GM12892 (cell line): ENCODE data around the gene SNRPF. TPM values are rescaled to one million over a fixed set of nuclear protein-coding genes. Genes with fewer than 3 reads are reported as not detected.
"Not testable (repeated sequence)": the region's sequence is repeated elsewhere in the genome, so short reads cannot be mapped to it uniquely, and the experiment has no call there.

Source experiments
- DNase-seq: peaks from one replicate; pipeline ENCODE4 v3.0.0; 2011; ENCODE audit not compliant: insufficient read length
- FAIRE-seq: peaks from 2 replicates; lab custom pipeline; 2011; peaks lifted over from hg19 to GRCh38; lab: Jason Lieb, UNC
- POLR2A ChIP-seq: IDR thresholded peaks from 2 replicates; pipeline ENCODE4 v1.6.1; 2011; ENCODE audit warnings: low read depth, low read length, control low read depth
- POLR2AphosphoS5 ChIP-seq: IDR thresholded peaks from 2 replicates; pipeline ENCODE4 v1.6.1; 2011; ENCODE audit warnings: low read depth, low read length, control low read depth
- TAF1 ChIP-seq: IDR thresholded peaks from 2 replicates; pipeline ENCODE4 v1.6.1; 2011; ENCODE audit warnings: low read depth, mild to moderate bottlenecking, control low read depth, low read length, borderline replicate concordance
- polyA plus RNA-seq: library from polyadenylated mRNA; unstranded; fragments of >200 nt; gene quantifications from one replicate; pipeline ENCODE4 v1.2.1, GENCODE V29; 2012; ENCODE audit warnings: missing spikeins, inconsistent platforms; ENCODE audit not compliant: missing spikeins

SNRPF gene
- polyA plus RNA-seq, result 71.7 TPM

GRCh38 chr12:95858451-95859343 is at the start of gene SNRPF:
Gene SNRPF, plus strand, starts transcription at chr12:95858952. Its CDS starts 122 bp downstream, at chr12:95859074.
- DNase-seq (peak; percentile 87), FAIRE-seq (peak; percentile 99)
- TF ChIP-seq TAF1, result peak; percentile 55; the same call in 1 of the 2 replicates
- TF ChIP-seq POLR2A, result peak; percentile 78; the same call in 1 of the 2 replicates
- peak; percentile 67; the same call in 1 of the 2 replicates for TF ChIP-seq POLR2AphosphoS5

DNA sequence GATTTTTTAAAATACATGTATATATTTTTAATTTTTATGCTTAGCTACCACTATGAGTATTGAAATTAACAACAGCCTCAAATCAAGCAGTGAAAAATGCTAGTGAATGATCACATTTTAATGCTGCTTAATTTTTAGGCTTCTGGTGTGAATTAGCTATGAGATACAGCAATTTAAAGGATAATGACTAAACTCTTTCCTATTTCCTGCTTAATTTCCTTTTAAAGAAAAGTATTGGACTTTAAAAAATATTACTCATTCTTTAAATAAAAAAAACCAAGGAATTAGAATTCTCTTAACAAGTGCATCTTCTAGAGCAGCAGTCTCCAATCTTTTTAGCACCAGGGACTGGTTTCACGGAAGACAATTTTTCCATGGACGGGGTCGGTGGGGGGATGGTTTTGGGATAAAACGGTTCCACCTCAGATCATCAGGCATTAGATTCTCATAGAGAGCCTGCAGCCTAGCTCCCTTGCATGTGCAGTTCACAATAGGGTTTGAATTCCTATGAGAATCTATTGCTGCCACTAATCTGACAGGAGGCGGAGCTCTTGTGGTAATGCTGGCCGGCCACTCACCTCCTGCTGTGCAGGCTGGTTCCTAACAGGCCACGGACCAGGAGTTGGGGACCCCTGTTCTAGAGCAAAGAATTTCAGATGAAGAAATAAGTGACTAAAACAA is 49.6 kb upstream of the SNRPF start:
- no peak for FAIRE-seq
- DNase-seq, result no peak
- TF ChIP-seq POLR2AphosphoS5 (no peak), TAF1 (no peak), POLR2A (no peak)

DNA sequence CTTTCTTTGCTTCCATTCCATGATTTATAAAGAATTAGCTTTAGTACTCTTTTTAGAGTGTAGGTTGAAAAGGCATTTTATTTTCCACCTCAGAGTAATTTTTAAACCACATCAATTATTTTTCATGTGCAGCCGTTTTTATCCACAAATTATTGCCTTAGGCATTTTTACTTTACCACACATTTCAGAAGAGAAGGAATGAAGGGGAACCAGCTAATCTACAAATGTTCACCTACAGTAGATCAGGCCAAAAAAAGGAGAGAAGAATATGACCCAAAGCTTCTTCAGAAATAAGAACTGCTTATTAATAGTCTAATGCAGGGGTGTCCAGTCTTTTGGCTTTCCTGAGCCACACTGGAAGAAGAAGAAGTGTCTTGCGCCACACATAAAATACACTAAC is 48.3 kb upstream of the SNRPF start:
- no peak for DNase-seq
- TF ChIP-seq TAF1 (no peak), POLR2A (no peak), POLR2AphosphoS5 (no peak)
- FAIRE-seq, result no peak

DNA sequence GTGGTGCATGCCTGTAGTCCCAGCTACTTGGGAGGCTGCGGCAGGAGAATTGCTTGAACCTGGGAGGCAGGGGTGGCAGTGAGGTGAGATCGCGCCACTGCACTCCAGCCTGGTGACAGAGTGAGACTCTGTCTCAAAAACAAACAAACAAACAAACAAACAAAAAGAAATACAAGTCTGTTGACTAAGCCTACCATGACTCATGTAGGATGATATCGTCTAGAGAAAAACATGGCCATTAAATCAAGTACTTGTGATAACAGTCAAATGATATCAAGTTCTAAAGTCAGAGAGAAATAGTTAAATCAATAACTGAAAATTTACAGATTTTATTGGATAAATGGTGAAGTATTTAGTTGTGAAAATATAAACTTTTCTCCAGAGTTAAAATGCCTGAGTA is 46.6 kb upstream of the SNRPF start:
- FAIRE-seq, DNase-seq: not testable (repeated sequence)

GRCh38 chr12:95815632-95816212 is 43.0 kb upstream of the SNRPF start:
- DNase-seq, result no peak
- peak; percentile 76 for FAIRE-seq
- TF ChIP-seq POLR2AphosphoS5 (no peak), POLR2A (no peak), TAF1 (no peak)

- no peak for FAIRE-seq
- no peak for DNase-seq
- TF ChIP-seq POLR2AphosphoS5, result no peak
- TF ChIP-seq TAF1, result no peak
- no peak for TF ChIP-seq POLR2A
These were observed 38.6 kb upstream of the SNRPF start for GRCh38 chr12:95820096-95820703.

DNA sequence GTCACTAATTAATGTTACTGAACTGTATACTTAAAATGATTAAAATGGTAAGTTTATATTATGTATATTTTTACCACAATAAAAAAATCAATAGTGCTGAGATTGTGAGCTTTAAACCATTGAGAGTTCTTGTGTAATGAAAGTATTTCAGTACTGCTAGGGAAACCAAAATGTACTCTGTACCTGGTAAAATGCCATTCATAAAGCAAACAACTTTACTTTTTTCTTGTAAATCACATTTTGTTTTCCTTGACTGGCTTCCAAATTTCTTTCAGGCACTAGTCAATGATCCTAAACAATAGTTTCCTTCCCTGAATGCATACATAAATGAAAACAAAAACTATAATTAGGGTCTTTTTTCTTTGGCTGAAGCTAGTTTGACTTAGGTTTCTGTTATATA is 29.4 kb upstream of the SNRPF start:
- TF ChIP-seq TAF1 (no peak), POLR2A (no peak), POLR2AphosphoS5 (no peak)
- DNase-seq (no peak), FAIRE-seq (no peak)

- DNase-seq (no peak), FAIRE-seq (no peak)
These were observed 28.2 kb upstream of the SNRPF start for GRCh38 chr12:95830335-95831089.

GRCh38 chr12:95834572-95834971 is 24.2 kb upstream of the SNRPF start:
- no peak for TF ChIP-seq TAF1
- no peak for TF ChIP-seq POLR2AphosphoS5
- TF ChIP-seq POLR2A, result no peak
- no peak for DNase-seq
- no peak for FAIRE-seq

More at GRCh38 chr12:95830335-95831089, 28.2 kb upstream of the SNRPF start:
- TF ChIP-seq POLR2AphosphoS5 (no peak), POLR2A (no peak)

DNA sequence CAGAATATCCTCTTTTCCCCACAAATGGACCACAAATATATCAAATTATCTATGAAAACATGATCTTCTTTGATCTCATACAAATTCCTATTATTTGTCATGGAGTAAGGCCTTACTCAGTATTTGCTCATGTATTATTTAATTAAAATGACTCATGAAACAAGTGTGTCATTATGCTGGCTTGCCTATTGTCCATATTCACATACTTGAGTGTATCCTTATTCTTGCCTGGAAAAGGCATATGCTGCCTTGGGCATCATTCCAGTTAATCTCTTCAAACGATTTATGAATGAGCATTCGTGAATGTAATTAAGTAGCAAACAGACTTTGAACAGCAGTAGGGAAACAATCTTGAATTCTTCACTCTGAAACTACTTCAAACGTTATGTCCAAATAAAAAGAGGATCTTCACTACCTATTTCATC is 22.6 kb upstream of the SNRPF start:
- DNase-seq (no peak), FAIRE-seq (no peak)
- TF ChIP-seq POLR2A (no peak), TAF1 (no peak), POLR2AphosphoS5 (no peak)

- TF ChIP-seq POLR2A, result no peak
- TF ChIP-seq POLR2AphosphoS5, result no peak
- TF ChIP-seq TAF1, result no peak
- no peak for DNase-seq
- FAIRE-seq, result no peak
These were observed 22.0 kb upstream of the SNRPF start for GRCh38 chr12:95836630-95837239.
